ENCODE measurements around the gene CD28. TPM values are rescaled to one million over a fixed set of nuclear protein-coding genes. Genes with fewer than 3 reads are reported as not detected.

CD28 gene
- total and polyA plus RNA-seq, 9 of the 15 experiments (the other 6 are each of a cell fraction or from before 2014, with no cell fraction given) = 0.01 to 0.11 TPM; not detected in 7

GRCh38 chr2:203690441-203691047 is 15.9 kb upstream of the CD28 start (continued):
- TF ChIP-seq STAT6 (CRISPR knock-in tag; IDR thresholded peaks at IDR 0.05) (no peak), ZBTB49 (CRISPR knock-in tag; IDR thresholded peaks at IDR 0.05; ENCODE audit: borderline replicate concordance) (no peak), E4F1 (CRISPR knock-in tag; IDR thresholded peaks at IDR 0.05; ENCODE audit: borderline replicate concordance) (no peak), KHSRP (IDR thresholded peaks at IDR 0.05) (no peak)

Data from K562 (cell line).